Breast epithelium (tissue), 4 donors: ENCODE results near the gene PSMF1. TPM values are rescaled to one million over a fixed set of nuclear protein-coding genes. Genes with fewer than 3 reads are reported as not detected.
A peak's percentile ranks its signal among the peaks of the same experiment; 100 is the strongest.

Experiments used
- DNase-seq, 2 donors: peaks; one replicate each; pipeline ENCODE4 v3.0.0-alpha.2; 2019; ENCODE audit warnings: low spot score in 2 of 2
- H3K27ac ChIP-seq, 2 donors: fragments of 200-600 bp; sonication (generic) in 1 of 2; one replicate each; pipeline ENCODE4 v1.5.1; 2016 to 2019; ENCODE audit warnings: mild to moderate bottlenecking in 1 of 2
- H3K27me3 ChIP-seq, 2 donors: fragments of 200-600 bp; sonication (generic) in 1 of 2; one replicate each; pipeline versions ENCODE4 v1.5.1 to v1.6.0; 2017 to 2019; ENCODE audit warnings: control low read depth in 1 of 2, mild to moderate bottlenecking in 1 of 2
- H3K36me3 ChIP-seq: fragments of 200-600 bp; one replicate; pipeline ENCODE4 v1.5.1; 2019
- H3K4me1 ChIP-seq, 2 donors: fragments of 200-600 bp; sonication (generic); one replicate each; pipeline ENCODE4 v1.5.1; 2016 to 2019; ENCODE audit warnings: control low read depth in 1 of 2
- H3K4me3 ChIP-seq, 3 donors: fragments of 200-600 bp; sonication (generic); 1 replicate in 2 of 3; 2 replicates in 1 of 3; pipeline ENCODE4 v1.5.1; 2016 to 2019; ENCODE audit warnings: mild to moderate bottlenecking in 3 of 3, moderate library complexity in 2 of 3
- H3K9me3 ChIP-seq, 2 donors: fragments of 200-600 bp; sonication (generic) in 1 of 2; one replicate each; pipeline ENCODE4 v1.5.1; 2016 to 2019; ENCODE audit warnings: control low read depth in 1 of 2
- CTCF ChIP-seq, 3 donors: fragments of 450-650 bp; IDR thresholded peaks; one replicate each; pipeline ENCODE4 v1.5.1; 2016 to 2017; ENCODE audit warnings: antibody characterized with exemption in 3 of 3, mild to moderate bottlenecking in 3 of 3, moderate library complexity in 3 of 3
- POLR2A ChIP-seq: fragments of 450-650 bp; IDR thresholded peaks from one replicate; pipeline ENCODE4 v1.6.1; 2016; ENCODE audit warnings: antibody characterized with exemption, mild to moderate bottlenecking, moderate library complexity
- POLR2AphosphoS5 ChIP-seq, 3 donors: sonication (generic); formaldehyde crosslinking; IDR thresholded peaks; one replicate each; pipeline ENCODE4 v1.6.1; 2017; ENCODE audit warnings: antibody characterized with exemption in 3 of 3
- intact Hi-C: fragments of 100-400 bp; cut with DNase I; formaldehyde crosslinking; loops from one replicate; pipeline ENCODE4 v1.15.1; 2023; ENCODE audit warnings: low total_unique reads
- total RNA-seq, 3 donors: library from RNA; depleted of rRNA; stranded (reverse); fragments of >200 nt; gene quantifications; one replicate each; pipeline ENCODE4 v1.1.0, GENCODE V29; 2016

Gene PSMF1
- total RNA-seq, 3 donors from 2014 or later = 71.7 to 98.4 (median 75.1) TPM

- Histone ChIP-seq H3K36me3 (no peaks in the 10 kb centered on the region), H3K4me1 (peaks cover 10 to 35% of the 10 kb centered on the region in 2 donors), H3K9me3 (no peaks in the 10 kb centered on the region), H3K4me3 (peak overlapping the region; percentile 89 to 94 (median 94)), H3K27ac (peak overlapping the region; percentile 78 to 83), H3K27me3 (no peaks in the 10 kb centered on the region)
- TF ChIP-seq POLR2A = no peak
- TF ChIP-seq POLR2AphosphoS5 (IDR thresholded peaks at IDR 0.05) = no peak
- TF ChIP-seq CTCF (IDR thresholded peaks at IDR 0.05) = no peak
- DNase-seq = no peak
- intact Hi-C loops = no loop called here
Observed at GRCh38 chr20:1119524-1119923, 1.1 kb downstream of the PSMF1 start.

- Histone ChIP-seq H3K4me3 (no peak overlapping the region), H3K36me3 (no peaks in the 10 kb centered on the region), H3K27me3 (no peaks in the 10 kb centered on the region), H3K9me3 (no peaks in the 10 kb centered on the region), H3K4me1 (peaks cover 10 to 35% of the 10 kb centered on the region in 2 donors), H3K27ac (no peak overlapping the region)
- intact Hi-C loops = no loop called here
- TF ChIP-seq POLR2AphosphoS5 (IDR thresholded peaks at IDR 0.05) = no peak
- no peak for TF ChIP-seq POLR2A
- no peak for TF ChIP-seq CTCF (IDR thresholded peaks at IDR 0.05)
- DNase-seq = no peak
Observed at GRCh38 chr20:1121429-1121828, 3.0 kb downstream of the PSMF1 start.

- H3K27ac ChIP-seq = peak overlapping the region; percentile 9 to 70
- no peaks in the 10 kb centered on the region for H3K27me3 ChIP-seq
- intact Hi-C loops = no loop called here
- H3K9me3 ChIP-seq = no peaks in the 10 kb centered on the region
- H3K4me3 ChIP-seq = peak overlapping the region in 1 of 3 donors; percentile 40
- peak in 1 of 2 donors; percentile 33 for DNase-seq
- peaks cover 10 to 33% of the 10 kb centered on the region in 2 donors for H3K4me1 ChIP-seq
- TF ChIP-seq POLR2A (no peak), CTCF (IDR thresholded peaks at IDR 0.05) (no peak), POLR2AphosphoS5 (IDR thresholded peaks at IDR 0.05) (no peak)
- H3K36me3 ChIP-seq = no peaks in the 10 kb centered on the region
Observed at GRCh38 chr20:1122388-1123315, 4.2 kb downstream of the PSMF1 start.

GRCh38 chr20:1123666-1124065 is 5.3 kb downstream of the PSMF1 start:
- H3K36me3 ChIP-seq = peaks cover 4% of the 10 kb centered on the region
- DNase-seq = no peak
- peaks cover 10 to 31% of the 10 kb centered on the region in 2 donors for H3K4me1 ChIP-seq
- no peak overlapping the region for H3K4me3 ChIP-seq
- H3K27ac ChIP-seq = no peak overlapping the region
- no peaks in the 10 kb centered on the region for H3K27me3 ChIP-seq
- intact Hi-C loops = no loop called here
- no peaks in the 10 kb centered on the region for H3K9me3 ChIP-seq
- TF ChIP-seq POLR2AphosphoS5 (IDR thresholded peaks at IDR 0.05) (no peak), CTCF (IDR thresholded peaks at IDR 0.05) (no peak), POLR2A (no peak)

GRCh38 chr20:1124421-1124820 is 6.0 kb downstream of the PSMF1 start:
- DNase-seq = no peak
- no peak overlapping the region for H3K27ac ChIP-seq
- intact Hi-C loops = no loop called here
- no peaks in the 10 kb centered on the region for H3K27me3 ChIP-seq
- H3K9me3 ChIP-seq = no peaks in the 10 kb centered on the region
- H3K4me3 ChIP-seq = no peak overlapping the region
- no peak for TF ChIP-seq CTCF (IDR thresholded peaks at IDR 0.05)
- no peak for TF ChIP-seq POLR2AphosphoS5 (IDR thresholded peaks at IDR 0.05)
- no peak for TF ChIP-seq POLR2A
- peaks cover 4% of the 10 kb centered on the region for H3K36me3 ChIP-seq
- peaks cover 10 to 27% of the 10 kb centered on the region in 2 donors for H3K4me1 ChIP-seq
